AG04450 (cell line): ENCODE data around the gene PARG. TPM values are rescaled to one million over a fixed set of nuclear protein-coding genes. Genes with fewer than 3 reads are reported as not detected.

Source experiments
- CTCF ChIA-PET: fragments of 300-600, 350-600 bp; formaldehyde crosslinking; extraction: SDS; loops from one replicate; lab custom pipeline; 2022; ENCODE audit warnings: antibody characterized with exemption, inconsistent platforms; lab: Charles Lee
- POLR2A ChIA-PET: fragments of 350-600 bp; formaldehyde crosslinking; extraction: SDS; loops from one replicate; lab custom pipeline; 2021; ENCODE audit warnings: antibody characterized with exemption, inconsistent platforms; lab: Yijun Ruan, JAX
- DNase-seq: peaks from one replicate; pipeline ENCODE4 v3.0.0-alpha.2; 2011; ENCODE audit warnings: low read depth, low spot score
- H3K27ac ChIP-seq: one replicate; pipeline ENCODE4 v1.5.1; 2012; ENCODE audit warnings: low read depth, low read length, control low read depth
- H3K27me3 ChIP-seq: one replicate; pipeline ENCODE4 v1.6.0; 2012; ENCODE audit warnings: low read length; ENCODE audit not compliant: control insufficient read depth, insufficient read depth
- H3K4me3 ChIP-seq: 2 replicates; pipeline ENCODE4 v1.5.1; 2011; ENCODE audit warnings: mild to moderate bottlenecking, low read depth, low read length, control low read depth
- H3K9me3 ChIP-seq: 2 replicates; pipeline ENCODE4 v1.5.1; 2012; ENCODE audit warnings: low read length; ENCODE audit not compliant: control insufficient read depth, insufficient read depth
- polyA plus RNA-seq: library from polyadenylated mRNA; depleted of rRNA; stranded (reverse); fragments of >200 nt; gene quantifications from 2 replicates; pipeline ENCODE4 v1.2.3, GENCODE V29; 2011
- TF ChIP-seq, protein P1 (sequence below): IDR thresholded peaks from 2 replicates; pipeline ENCODE4 v1.5.1; 2011; ENCODE audit warnings: low read depth, low read length, control low read depth, inconsistent platforms

The PARG gene
- polyA plus RNA-seq, 1 experiment, result 13.7 TPM

DNA sequence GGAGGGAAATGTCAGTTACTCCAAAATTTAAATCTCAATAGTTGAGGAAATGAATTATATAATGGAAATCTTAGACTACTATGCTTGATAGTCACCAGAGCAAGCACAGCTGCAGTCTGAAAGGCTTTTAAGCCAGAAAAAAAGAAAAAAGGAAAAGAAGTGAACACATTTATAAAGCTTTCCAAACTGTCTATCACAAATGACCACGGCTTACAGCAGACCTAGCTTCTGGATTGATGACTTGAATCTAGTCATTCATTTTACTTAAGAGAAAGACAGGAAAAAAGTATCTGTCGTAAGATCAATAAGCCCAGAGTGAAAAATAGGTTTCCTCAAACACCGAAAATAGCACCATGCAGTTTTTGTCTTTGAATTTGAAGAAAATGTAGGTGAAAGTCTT lies 111.8 kb downstream of the PARG start:
- CTCF ChIA-PET, result no interaction called here
- TF ChIP-seq, protein P1, sequence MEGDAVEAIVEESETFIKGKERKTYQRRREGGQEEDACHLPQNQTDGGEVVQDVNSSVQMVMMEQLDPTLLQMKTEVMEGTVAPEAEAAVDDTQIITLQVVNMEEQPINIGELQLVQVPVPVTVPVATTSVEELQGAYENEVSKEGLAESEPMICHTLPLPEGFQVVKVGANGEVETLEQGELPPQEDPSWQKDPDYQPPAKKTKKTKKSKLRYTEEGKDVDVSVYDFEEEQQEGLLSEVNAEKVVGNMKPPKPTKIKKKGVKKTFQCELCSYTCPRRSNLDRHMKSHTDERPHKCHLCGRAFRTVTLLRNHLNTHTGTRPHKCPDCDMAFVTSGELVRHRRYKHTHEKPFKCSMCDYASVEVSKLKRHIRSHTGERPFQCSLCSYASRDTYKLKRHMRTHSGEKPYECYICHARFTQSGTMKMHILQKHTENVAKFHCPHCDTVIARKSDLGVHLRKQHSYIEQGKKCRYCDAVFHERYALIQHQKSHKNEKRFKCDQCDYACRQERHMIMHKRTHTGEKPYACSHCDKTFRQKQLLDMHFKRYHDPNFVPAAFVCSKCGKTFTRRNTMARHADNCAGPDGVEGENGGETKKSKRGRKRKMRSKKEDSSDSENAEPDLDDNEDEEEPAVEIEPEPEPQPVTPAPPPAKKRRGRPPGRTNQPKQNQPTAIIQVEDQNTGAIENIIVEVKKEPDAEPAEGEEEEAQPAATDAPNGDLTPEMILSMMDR, result no peak
- POLR2A ChIA-PET, result no interaction called here
- H3K27me3 ChIP-seq, result no peaks in the 10 kb centered on the region
- no peak overlapping the region for H3K4me3 ChIP-seq
- no peak overlapping the region for H3K27ac ChIP-seq
- H3K9me3 ChIP-seq, result no peaks in the 10 kb centered on the region
- no peak for DNase-seq

DNA sequence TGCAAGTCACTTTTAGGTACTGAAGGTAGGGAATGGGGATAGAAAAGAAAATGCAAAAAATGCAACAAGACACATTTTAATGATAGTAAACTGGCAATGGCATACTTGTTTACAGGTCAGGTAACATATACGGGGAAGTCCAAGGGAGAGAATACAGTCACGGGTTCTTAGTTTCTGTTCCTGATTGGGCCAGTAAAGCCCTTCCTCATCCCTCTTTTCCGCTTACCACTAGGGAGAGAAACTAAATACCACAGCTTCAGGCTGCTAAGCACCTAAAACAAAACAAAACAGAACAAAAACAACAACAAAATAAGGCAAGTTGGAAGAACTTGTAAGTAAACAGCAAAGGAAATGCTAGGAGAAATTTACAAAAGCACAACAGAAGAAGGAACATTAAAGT lies 114.5 kb downstream of the PARG start:
- no peak overlapping the region for H3K27ac ChIP-seq
- H3K9me3 ChIP-seq, result no peaks in the 10 kb centered on the region
- ChIA-PET CTCF (no interaction called here), POLR2A (no interaction called here)
- no peak for DNase-seq
- TF ChIP-seq, protein P1, result no peak
- H3K27me3 ChIP-seq, result no peaks in the 10 kb centered on the region
- no peak overlapping the region for H3K4me3 ChIP-seq

DNA sequence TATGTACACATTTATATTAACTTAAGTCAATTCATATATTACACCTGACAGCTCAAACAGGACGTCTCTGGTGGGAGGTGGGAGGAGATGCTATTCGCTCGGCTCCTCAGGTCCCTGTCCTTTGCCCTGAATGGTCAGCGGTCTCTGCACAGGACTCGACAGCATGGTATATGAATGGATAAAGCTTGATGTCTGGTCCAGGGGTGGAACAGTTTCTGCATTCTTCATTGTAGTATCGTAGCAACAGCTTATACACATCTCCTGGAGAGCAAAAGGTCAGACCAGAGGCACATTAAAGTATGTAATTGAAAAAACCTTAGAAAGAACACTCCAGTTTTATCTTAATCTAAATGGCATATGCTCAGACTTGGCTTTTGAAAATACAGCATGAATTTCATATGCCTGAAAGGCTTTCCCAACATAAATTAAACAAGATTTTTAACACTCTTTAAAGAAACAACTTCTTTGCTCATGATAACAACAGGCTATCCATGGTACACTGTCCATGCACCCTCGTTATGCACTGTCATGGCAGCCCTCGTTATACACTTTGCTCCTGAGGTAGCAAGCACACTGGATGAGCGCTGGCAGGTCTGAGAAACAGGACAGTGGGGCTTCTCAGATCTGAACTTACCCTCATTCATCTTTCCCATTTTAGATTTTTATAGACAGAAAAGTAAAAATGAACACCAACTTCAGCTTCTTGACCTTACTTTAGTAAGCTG lies 122.4 kb downstream of the PARG start:
- H3K4me3 ChIP-seq, result no peak overlapping the region
- ChIA-PET CTCF (no interaction called here), POLR2A (no interaction called here)
- DNase-seq, result no peak
- TF ChIP-seq, protein P1, result no peak
- H3K27me3 ChIP-seq, result no peaks in the 10 kb centered on the region
- H3K9me3 ChIP-seq, result no peaks in the 10 kb centered on the region
- no peak overlapping the region for H3K27ac ChIP-seq

DNA sequence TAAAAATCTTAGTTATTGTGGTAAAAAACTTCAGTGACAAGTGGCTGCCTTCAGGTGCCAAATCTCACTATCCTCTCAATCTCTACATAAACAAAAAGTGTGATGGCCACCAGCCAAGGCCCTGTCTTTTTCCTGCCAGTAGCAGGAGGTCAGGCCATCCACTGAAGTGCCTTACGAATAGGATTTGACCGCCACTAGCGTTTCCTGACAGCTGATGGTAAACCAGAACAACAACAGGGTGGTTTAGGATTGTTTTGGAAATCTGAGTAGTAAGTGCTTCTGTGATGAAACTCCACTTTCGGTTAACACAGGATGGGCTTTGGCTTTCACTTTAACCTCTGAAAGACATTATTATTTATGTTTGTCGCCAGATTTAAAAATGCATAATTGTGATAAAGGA lies 124.0 kb downstream of the PARG start:
- H3K27ac ChIP-seq, result no peak overlapping the region
- H3K4me3 ChIP-seq, result no peak overlapping the region
- TF ChIP-seq, protein P1, result no peak
- H3K9me3 ChIP-seq, result no peaks in the 10 kb centered on the region
- DNase-seq, result no peak
- POLR2A ChIA-PET, result no interaction called here
- H3K27me3 ChIP-seq, result no peaks in the 10 kb centered on the region
- CTCF ChIA-PET, result interaction anchor here (0.5 kb wide), 1 partner anchor 224 kb away, joined by 4 read pairs; no protein-coding TSS in a partner anchor

DNA sequence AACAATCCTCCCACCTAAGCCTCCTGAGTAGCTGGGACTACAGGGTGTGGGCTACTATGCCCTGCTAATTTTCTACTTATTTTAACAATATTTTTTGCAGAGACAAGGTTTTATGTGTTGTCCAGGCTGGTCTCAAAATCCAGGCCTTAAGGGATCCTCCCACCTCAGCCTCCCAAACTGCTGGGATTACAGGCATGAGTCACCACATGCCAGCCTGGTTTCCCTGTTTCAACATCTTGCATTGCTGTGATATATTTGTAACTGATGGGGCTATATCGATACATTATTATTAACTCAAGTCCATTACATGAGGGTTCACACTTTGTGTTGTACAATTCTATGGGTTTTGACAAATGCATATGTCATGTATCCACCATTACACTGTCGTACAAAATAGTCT lies 137.8 kb downstream of the PARG start:
- Histone ChIP-seq H3K9me3 (no peaks in the 10 kb centered on the region), H3K4me3 (no peak overlapping the region), H3K27me3 (no peaks in the 10 kb centered on the region), H3K27ac (no peak overlapping the region)
- DNase-seq, result no peak
- TF ChIP-seq, protein P1, result no peak
- POLR2A ChIA-PET, result no interaction called here
- CTCF ChIA-PET, result no interaction called here
